Osteoblast (primary cell): Measurements from ENCODE around the gene AUH. TPM values are rescaled to one million over a fixed set of nuclear protein-coding genes. Genes with fewer than 3 reads are reported as not detected.

Experiments used
- DNase-seq: peaks from one replicate; pipeline ENCODE4 v3.0.0; 2011; ENCODE audit warnings: low spot score, mixed read lengths; ENCODE audit not compliant: insufficient read length; ENCODE audit errors: missing footprints
- H2AFZ ChIP-seq: 2 replicates; pipeline ENCODE4 v1.6.0; 2011; ENCODE audit warnings: mild to moderate bottlenecking, low read length
- H3K27ac ChIP-seq: 2 replicates; pipeline ENCODE4 v1.5.1; 2011; ENCODE audit warnings: mild to moderate bottlenecking, low read depth, low read length, moderate library complexity
- H3K27me3 ChIP-seq: 2 replicates; pipeline ENCODE4 v1.6.0; 2012; ENCODE audit warnings: mild to moderate bottlenecking, control low read depth, inconsistent platforms, low read length, moderate library complexity; ENCODE audit not compliant: insufficient read depth
- H3K36me3 ChIP-seq: 2 replicates; pipeline ENCODE4 v1.5.1; 2011; ENCODE audit warnings: mild to moderate bottlenecking, low read length, control low read depth, moderate library complexity; ENCODE audit not compliant: insufficient read depth
- H3K4me1 ChIP-seq: 2 replicates; pipeline ENCODE4 v1.5.1; 2011; ENCODE audit warnings: mild to moderate bottlenecking, low read length, control low read depth, moderate library complexity; ENCODE audit not compliant: insufficient read depth
- H3K4me2 ChIP-seq: 2 replicates; pipeline ENCODE4 v1.6.0; 2011; ENCODE audit warnings: mild to moderate bottlenecking, low read length; ENCODE audit not compliant: insufficient read depth
- H3K4me3 ChIP-seq: fragments of 200-600 bp; sonication (generic); 3 replicates; pipeline ENCODE4 v1.5.1; 2012; ENCODE audit warnings: mild to moderate bottlenecking, low read length, inconsistent platforms; ENCODE audit not compliant: insufficient read depth
- H3K79me2 ChIP-seq: 2 replicates; pipeline ENCODE4 v1.6.0; 2012; ENCODE audit warnings: mild to moderate bottlenecking, low read length, control low read depth, inconsistent platforms; ENCODE audit not compliant: insufficient read depth
- H3K9me3 ChIP-seq: 2 replicates; pipeline ENCODE4 v1.5.1; 2011; ENCODE audit warnings: low read depth, low read length, control low read depth
- H4K20me1 ChIP-seq: 2 replicates; pipeline ENCODE4 v1.6.0; 2012; ENCODE audit warnings: mild to moderate bottlenecking, low read length, control low read depth; ENCODE audit not compliant: insufficient read depth
- total RNA-seq: library from RNA; depleted of rRNA; stranded (reverse); fragments of >200 nt; gene quantifications from 2 replicates; pipeline ENCODE4 v1.2.3, GENCODE V29; 2012
- TF ChIP-seq, protein P1 (sequence below): IDR thresholded peaks from 2 replicates; pipeline ENCODE4 v1.5.1; 2011; ENCODE audit warnings: mild to moderate bottlenecking, low read depth, low read length, moderate library complexity; ENCODE audit errors: extremely low read depth

Gene AUH
- total RNA-seq, 1 donor: 17.0 TPM

DNA sequence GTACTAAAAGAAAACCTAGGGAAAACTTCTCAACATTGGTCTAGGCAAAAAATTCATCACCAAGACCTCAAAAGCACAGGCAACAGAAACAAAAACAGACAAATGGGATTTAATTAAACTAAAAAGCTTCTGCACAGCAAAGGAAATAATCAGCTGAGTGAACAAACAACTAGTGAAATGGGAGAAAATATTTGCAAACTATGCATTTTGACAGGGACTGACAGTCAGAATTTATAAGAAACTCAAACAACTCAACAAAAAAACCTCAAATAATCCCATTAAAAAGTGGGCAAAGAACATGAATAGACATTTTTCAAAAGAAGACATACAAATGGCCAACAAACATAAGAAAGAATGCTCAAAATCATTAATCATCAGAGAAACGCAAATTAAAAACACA is 189.4 kb downstream of the AUH start:
- H2AFZ ChIP-seq: no peak overlapping the region
- no peak overlapping the region for H3K4me2 ChIP-seq
- H3K4me1 ChIP-seq: no peaks in the 10 kb centered on the region
- H3K27me3 ChIP-seq: no peaks in the 10 kb centered on the region
- H3K9me3 ChIP-seq: peaks cover 3% of the 10 kb centered on the region
- no peaks in the 10 kb centered on the region for H3K79me2 ChIP-seq
- H3K36me3 ChIP-seq: no peaks in the 10 kb centered on the region
- H3K27ac ChIP-seq: no peak overlapping the region
- TF ChIP-seq, protein P1, sequence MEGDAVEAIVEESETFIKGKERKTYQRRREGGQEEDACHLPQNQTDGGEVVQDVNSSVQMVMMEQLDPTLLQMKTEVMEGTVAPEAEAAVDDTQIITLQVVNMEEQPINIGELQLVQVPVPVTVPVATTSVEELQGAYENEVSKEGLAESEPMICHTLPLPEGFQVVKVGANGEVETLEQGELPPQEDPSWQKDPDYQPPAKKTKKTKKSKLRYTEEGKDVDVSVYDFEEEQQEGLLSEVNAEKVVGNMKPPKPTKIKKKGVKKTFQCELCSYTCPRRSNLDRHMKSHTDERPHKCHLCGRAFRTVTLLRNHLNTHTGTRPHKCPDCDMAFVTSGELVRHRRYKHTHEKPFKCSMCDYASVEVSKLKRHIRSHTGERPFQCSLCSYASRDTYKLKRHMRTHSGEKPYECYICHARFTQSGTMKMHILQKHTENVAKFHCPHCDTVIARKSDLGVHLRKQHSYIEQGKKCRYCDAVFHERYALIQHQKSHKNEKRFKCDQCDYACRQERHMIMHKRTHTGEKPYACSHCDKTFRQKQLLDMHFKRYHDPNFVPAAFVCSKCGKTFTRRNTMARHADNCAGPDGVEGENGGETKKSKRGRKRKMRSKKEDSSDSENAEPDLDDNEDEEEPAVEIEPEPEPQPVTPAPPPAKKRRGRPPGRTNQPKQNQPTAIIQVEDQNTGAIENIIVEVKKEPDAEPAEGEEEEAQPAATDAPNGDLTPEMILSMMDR: no peak
- H3K4me3 ChIP-seq: no peak overlapping the region
- no peaks in the 10 kb centered on the region for H4K20me1 ChIP-seq
- no peak for DNase-seq

DNA sequence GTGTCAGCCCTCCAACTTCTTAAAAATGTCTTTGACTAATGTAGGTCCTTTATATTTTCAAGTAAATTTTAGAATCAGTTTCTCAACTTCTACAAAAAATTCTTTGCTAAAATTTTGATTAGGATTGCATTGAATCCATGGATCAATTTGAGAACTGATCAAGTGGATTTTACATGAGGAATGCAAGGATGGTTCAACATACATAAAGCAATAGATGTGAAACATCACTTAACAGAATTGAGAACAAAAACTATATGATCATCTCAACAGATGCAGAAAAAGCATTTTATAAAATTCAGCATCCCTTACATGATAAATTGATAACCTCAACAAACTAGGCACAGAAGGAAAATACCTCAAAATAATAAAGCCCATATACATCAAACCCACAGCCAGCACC is 190.8 kb downstream of the AUH start:
- Histone ChIP-seq H3K9me3 (peaks cover 3% of the 10 kb centered on the region), H3K79me2 (no peaks in the 10 kb centered on the region), H3K4me2 (no peak overlapping the region), H3K36me3 (no peaks in the 10 kb centered on the region), H3K27ac (no peak overlapping the region), H4K20me1 (no peaks in the 10 kb centered on the region), H3K4me1 (peaks cover 3% of the 10 kb centered on the region), H3K4me3 (no peak overlapping the region), H3K27me3 (no peaks in the 10 kb centered on the region), H2AFZ (no peak overlapping the region)
- no peak for DNase-seq
- TF ChIP-seq, protein P1: no peak

DNA sequence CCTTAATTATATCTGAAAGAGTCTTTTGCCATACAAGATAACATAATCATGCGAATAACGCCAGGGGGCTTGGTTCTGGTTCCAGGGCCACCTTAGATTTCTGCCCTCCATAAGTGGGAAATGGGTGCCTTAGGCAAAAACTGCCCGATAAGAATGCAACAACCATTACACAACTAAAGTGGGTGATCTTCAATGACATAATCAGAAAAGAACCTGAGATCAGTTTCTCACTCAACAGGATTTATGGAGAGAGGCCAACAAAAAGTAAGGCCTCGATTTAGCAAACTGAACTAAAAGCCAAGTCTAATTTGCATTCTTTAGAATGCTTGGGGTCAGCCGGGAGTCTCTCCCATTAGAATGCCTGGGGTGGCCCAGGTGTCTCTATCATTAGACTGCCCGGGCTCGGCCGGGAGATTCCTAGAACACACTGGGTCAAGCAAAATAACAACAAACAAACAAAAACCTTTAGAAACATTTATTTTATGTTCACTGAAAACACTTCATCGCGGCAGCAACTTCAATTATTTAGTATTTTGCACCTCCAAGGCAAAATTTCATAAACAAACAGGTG is 194.8 kb downstream of the AUH start:
- TF ChIP-seq, protein P1: no peak
- Histone ChIP-seq H3K4me1 (peaks cover 36% of the 10 kb centered on the region), H3K27ac (peak overlapping the region; percentile 24), H3K9me3 (peaks cover 3% of the 10 kb centered on the region), H3K4me3 (no peak overlapping the region), H3K4me2 (no peak overlapping the region), H2AFZ (no peak overlapping the region), H4K20me1 (no peaks in the 10 kb centered on the region), H3K36me3 (no peaks in the 10 kb centered on the region), H3K79me2 (no peaks in the 10 kb centered on the region), H3K27me3 (no peaks in the 10 kb centered on the region)
- no peak for DNase-seq

DNA sequence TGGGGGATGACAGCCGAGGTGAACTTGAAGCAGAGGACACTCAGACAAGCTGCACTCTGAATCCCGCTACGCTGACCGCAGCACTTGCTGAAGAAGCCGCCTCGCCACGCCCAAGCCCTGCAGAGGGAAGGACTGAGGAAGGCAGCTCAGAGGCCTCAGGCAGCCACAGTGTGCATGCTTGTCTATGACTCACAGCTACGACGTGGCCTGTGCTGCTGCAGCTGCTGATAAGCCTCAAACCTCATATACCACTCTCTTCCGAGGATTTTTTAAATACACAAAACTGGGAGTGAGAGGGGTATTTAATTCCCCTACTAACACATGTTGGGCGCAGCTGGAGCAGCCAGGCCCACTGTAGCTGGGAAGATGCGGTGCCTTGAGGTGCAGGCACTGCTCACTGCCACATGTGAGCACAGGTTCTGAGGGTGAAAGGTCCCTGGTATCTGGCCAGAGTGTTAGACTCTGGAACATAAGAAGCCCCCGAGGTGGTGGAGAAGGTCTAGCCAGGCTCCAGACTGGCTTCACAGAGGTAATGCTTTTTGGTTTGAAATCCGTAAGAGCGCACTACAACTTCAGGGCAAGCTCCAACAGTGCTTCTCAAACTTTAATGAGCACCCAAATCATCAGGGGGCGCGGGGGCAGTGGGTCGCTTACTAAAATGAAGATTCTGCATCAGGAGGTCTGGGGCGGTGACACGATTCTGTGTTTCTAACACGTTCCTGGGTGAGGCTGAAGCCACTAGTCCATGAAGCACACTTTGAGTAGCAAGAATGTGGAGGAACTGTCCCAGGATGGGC is 196.8 kb downstream of the AUH start:
- TF ChIP-seq, protein P1: no peak
- Histone ChIP-seq H3K9me3 (no peaks in the 10 kb centered on the region), H3K4me3 (no peak overlapping the region), H3K79me2 (no peaks in the 10 kb centered on the region), H3K27ac (peak overlapping the region; percentile 92), H4K20me1 (no peaks in the 10 kb centered on the region), H3K4me1 (peaks cover 39% of the 10 kb centered on the region), H3K36me3 (no peaks in the 10 kb centered on the region), H3K27me3 (no peaks in the 10 kb centered on the region), H3K4me2 (peak overlapping the region; percentile 63), H2AFZ (peak overlapping the region; percentile 79)
- peak; percentile 98 for DNase-seq
